ENCODE results near the gene STH. TPM values are rescaled to one million over a fixed set of nuclear protein-coding genes. Genes with fewer than 3 reads are reported as not detected.

The STH gene
- polyA plus RNA-seq, 2 of the 4 experiments (the other 2 are of a cell fraction): not detected

DNA sequence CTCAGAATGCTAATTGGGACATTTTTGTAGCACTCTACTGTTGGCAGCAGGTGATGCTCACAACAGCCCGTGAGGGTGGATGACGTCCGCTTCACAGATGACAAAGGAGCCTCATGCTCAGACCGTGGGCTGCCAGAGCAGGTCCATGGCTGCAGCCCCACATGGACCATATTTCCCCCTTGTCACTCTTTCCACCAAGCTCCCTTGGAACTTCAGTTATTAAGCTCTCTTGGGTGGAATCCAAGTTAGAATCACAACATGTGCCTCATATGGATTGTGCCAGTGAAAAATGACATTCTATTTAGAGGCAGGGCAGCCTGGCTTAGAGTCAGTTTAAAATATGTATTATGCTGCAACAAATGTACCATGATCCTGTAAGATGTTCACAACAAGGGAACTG, 33.2 kb upstream of the STH start:
- ATAC-seq (no peak), FAIRE-seq (no peak), DNase-seq (ENCODE audit: low read depth in 1 of 2, low spot score in 1 of 2) (no peak)
- Histone ChIP-seq H3K27ac (no peak overlapping the region), H3K9me3 (no peaks in the 10 kb centered on the region), H3K4me3 (no peak overlapping the region), H3K4me2 (no peak overlapping the region), H3K4me1 (no peaks in the 10 kb centered on the region)
- TF ChIP-seq, protein P1, sequence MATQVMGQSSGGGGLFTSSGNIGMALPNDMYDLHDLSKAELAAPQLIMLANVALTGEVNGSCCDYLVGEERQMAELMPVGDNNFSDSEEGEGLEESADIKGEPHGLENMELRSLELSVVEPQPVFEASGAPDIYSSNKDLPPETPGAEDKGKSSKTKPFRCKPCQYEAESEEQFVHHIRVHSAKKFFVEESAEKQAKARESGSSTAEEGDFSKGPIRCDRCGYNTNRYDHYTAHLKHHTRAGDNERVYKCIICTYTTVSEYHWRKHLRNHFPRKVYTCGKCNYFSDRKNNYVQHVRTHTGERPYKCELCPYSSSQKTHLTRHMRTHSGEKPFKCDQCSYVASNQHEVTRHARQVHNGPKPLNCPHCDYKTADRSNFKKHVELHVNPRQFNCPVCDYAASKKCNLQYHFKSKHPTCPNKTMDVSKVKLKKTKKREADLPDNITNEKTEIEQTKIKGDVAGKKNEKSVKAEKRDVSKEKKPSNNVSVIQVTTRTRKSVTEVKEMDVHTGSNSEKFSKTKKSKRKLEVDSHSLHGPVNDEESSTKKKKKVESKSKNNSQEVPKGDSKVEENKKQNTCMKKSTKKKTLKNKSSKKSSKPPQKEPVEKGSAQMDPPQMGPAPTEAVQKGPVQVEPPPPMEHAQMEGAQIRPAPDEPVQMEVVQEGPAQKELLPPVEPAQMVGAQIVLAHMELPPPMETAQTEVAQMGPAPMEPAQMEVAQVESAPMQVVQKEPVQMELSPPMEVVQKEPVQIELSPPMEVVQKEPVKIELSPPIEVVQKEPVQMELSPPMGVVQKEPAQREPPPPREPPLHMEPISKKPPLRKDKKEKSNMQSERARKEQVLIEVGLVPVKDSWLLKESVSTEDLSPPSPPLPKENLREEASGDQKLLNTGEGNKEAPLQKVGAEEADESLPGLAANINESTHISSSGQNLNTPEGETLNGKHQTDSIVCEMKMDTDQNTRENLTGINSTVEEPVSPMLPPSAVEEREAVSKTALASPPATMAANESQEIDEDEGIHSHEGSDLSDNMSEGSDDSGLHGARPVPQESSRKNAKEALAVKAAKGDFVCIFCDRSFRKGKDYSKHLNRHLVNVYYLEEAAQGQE (IDR thresholded peaks at IDR 0.05): no peak
- TF ChIP-seq MAFK (IDR thresholded peaks at IDR 0.05; ENCODE audit: partially characterized antibody) (no peak), RNF2 (IDR thresholded peaks at IDR 0.05; ENCODE audit: borderline replicate concordance, low read depth) (no peak), HOXB13 (CRISPR knock-in tag; IDR thresholded peaks at IDR 0.05; ENCODE audit: low read depth) (no peak), RCOR1 (IDR thresholded peaks at IDR 0.05; ENCODE audit: low read depth, low read length) (no peak)
- TF ChIP-seq, protein P2, sequence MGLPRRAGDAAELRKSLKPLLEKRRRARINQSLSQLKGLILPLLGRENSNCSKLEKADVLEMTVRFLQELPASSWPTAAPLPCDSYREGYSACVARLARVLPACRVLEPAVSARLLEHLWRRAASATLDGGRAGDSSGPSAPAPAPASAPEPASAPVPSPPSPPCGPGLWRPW (IDR thresholded peaks at IDR 0.05): no peak
- ChIA-PET POLR2A (no interaction called here), CTCF (interaction anchor here (0.7 to 1.7 kb wide), 2 partner anchors 17 to 247 kb away, joined by 3 to 6 read pairs; no protein-coding TSS in a partner anchor)
- 34% methylated on average over 4 of the region's 4 CpGs for WGBS (ENCODE audit: missing lambda C conversion rate)

DNA sequence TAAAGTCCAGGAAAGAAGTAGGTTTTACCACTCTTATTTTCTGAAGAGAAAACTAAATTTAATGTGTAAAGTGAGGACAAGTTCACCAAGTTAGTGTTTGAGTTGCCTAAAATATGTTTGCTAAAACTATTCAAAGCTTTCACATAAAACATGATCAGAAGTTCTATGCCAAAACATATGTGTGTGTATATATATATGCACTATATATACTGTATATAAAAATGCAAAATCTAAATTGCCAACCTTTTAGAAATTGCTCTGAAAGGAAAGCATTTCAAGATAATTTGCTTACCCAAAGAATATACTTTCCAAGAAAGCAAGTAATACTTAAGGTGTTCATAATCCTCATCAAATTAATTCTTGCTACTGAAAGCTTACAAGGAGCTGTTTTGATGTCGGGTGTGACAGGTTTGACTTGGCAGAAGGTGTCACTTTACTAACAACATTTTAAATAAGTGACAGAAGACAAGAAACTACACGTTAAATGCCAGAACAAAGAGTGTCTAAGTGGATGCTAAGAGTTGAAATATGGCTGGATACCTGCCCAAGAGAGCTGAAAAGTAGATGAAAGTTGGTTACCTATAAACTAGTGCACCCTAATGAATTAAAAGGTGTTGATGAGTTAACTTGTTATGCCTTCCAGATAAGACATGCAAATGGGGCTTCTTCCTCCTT, 32.3 kb upstream of the STH start:
- WGBS (ENCODE audit: missing lambda C conversion rate): 3% methylated on average over 2 of the region's 2 CpGs
- no peak overlapping the region for H3K27ac ChIP-seq
- TF ChIP-seq RFX5 (IDR thresholded peaks at IDR 0.05) (no peak), JUNB (IDR thresholded peaks at IDR 0.05) (no peak), PHF8 (IDR thresholded peaks at IDR 0.05; ENCODE audit: borderline replicate concordance, low read depth) (no peak), ZSCAN20 (CRISPR knock-in tag; IDR thresholded peaks at IDR 0.05) (no peak), ZNF302 (CRISPR knock-in tag; IDR thresholded peaks at IDR 0.05) (no peak), KDM1A (IDR thresholded peaks at IDR 0.05; ENCODE audit: low read depth) (no peak), MYC (IDR thresholded peaks at IDR 0.05; ENCODE audit: borderline replicate concordance, low read length) (no peak), EHMT2 (IDR thresholded peaks at IDR 0.05; ENCODE audit: low read depth) (no peak), SREBF2 (IDR thresholded peaks at IDR 0.05) (no peak), FOSL2 (IDR thresholded peaks at IDR 0.05) (no peak), FOSL2 (CRISPR knock-in tag; IDR thresholded peaks at IDR 0.05) (no peak), SMC3 (IDR thresholded peaks at IDR 0.05) (no peak), GATA3 (IDR thresholded peaks at IDR 0.05; ENCODE audit: borderline replicate concordance) (no peak), JUN (IDR thresholded peaks at IDR 0.05) (no peak), CBX8 (IDR thresholded peaks at IDR 0.05) (no peak)
- TF ChIP-seq, protein P1 (IDR thresholded peaks at IDR 0.05): no peak
- TF ChIP-seq, protein P3, sequence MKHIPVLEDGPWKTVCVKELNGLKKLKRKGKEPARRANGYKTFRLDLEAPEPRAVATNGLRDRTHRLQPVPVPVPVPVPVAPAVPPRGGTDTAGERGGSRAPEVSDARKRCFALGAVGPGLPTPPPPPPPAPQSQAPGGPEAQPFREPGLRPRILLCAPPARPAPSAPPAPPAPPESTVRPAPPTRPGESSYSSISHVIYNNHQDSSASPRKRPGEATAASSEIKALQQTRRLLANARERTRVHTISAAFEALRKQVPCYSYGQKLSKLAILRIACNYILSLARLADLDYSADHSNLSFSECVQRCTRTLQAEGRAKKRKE (CRISPR knock-in tag; IDR thresholded peaks at IDR 0.05; ENCODE audit: low read depth): no peak
- TF ChIP-seq, protein P4, sequence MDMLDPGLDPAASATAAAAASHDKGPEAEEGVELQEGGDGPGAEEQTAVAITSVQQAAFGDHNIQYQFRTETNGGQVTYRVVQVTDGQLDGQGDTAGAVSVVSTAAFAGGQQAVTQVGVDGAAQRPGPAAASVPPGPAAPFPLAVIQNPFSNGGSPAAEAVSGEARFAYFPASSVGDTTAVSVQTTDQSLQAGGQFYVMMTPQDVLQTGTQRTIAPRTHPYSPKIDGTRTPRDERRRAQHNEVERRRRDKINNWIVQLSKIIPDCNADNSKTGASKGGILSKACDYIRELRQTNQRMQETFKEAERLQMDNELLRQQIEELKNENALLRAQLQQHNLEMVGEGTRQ (IDR thresholded peaks at IDR 0.05): no peak
- no peak overlapping the region for H3K4me3 ChIP-seq
- ATAC-seq: no peak
- no peaks in the 10 kb centered on the region for H3K4me1 ChIP-seq
- H3K4me2 ChIP-seq: no peak overlapping the region
- ChIA-PET POLR2A (no interaction called here), CTCF (interaction anchor here (0.8 to 1.7 kb wide), 4 partner anchors 13 to 226 kb away, joined by 3 to 6 read pairs (median 4); partner anchors contain the start of gene KANSL1)
- H3K9me3 ChIP-seq: no peaks in the 10 kb centered on the region
- no peak for DNase-seq (ENCODE audit: low read depth in 1 of 2, low spot score in 1 of 2)
- peak; percentile 32 for FAIRE-seq

Measured in A549 (cell line).